GM18520 (cell line): ENCODE measurements around the gene OGA.

Experiments used
- ATAC-seq: cut with Tn5 transposase; IDR thresholded peaks from one replicate; pipeline ENCODE4 v1.9.1; 2021; ENCODE audit not compliant: unreplicated experiment

The OGA gene

GRCh38 chr10:101761226-101761625 lies 57.0 kb downstream of the OGA start:
- ATAC-seq: no peak

- no peak for ATAC-seq
Observed at GRCh38 chr10:101760510-101760909, 57.7 kb downstream of the OGA start.

GRCh38 chr10:101759309-101760247 lies 58.7 kb downstream of the OGA start:
- ATAC-seq: no peak

GRCh38 chr10:101758858-101759257 lies 59.4 kb downstream of the OGA start:
- ATAC-seq: no peak

- no peak for ATAC-seq
Observed at GRCh38 chr10:101752241-101752640, 66.0 kb downstream of the OGA start.

- no peak for ATAC-seq
Observed at GRCh38 chr10:101749047-101750016, 68.9 kb downstream of the OGA start.

- no peak for ATAC-seq
Observed at GRCh38 chr10:101748496-101748895, 69.7 kb downstream of the OGA start.

- no peak for ATAC-seq
Observed at GRCh38 chr10:101745074-101745696, 73.1 kb downstream of the OGA start.

- ATAC-seq: no peak
Observed at GRCh38 chr10:101744267-101744666, 74.0 kb downstream of the OGA start.

GRCh38 chr10:101741938-101742337 lies 76.3 kb downstream of the OGA start:
- ATAC-seq: no peak

- ATAC-seq: no peak
Observed at GRCh38 chr10:101736666-101737065, 81.6 kb downstream of the OGA start.
